Measurements from ENCODE around the gene LRRC55. TPM values are rescaled to one million over a fixed set of nuclear protein-coding genes. Genes with fewer than 3 reads are reported as not detected.

LRRC55 gene
- total RNA-seq, 2 donors from 2014 or later = not detected

- ATAC-seq (peak; percentile 69), DNase-seq (peak; percentile 26 to 63 (median 50))
- H3K4me1 ChIP-seq = no peaks in the 10 kb centered on the region
- no peak overlapping the region for H3K27ac ChIP-seq
- no peaks in the 10 kb centered on the region for H3K9me3 ChIP-seq
- TF ChIP-seq POLR2A (IDR thresholded peaks at IDR 0.05) (no peak), CTCF (IDR thresholded peaks at IDR 0.05) (no peak)
- H3K36me3 ChIP-seq (replicated peaks in 1 of 2; ENCODE audit: insufficient read depth in 1 of 2, low read depth in 2 of 2) = no peaks in the 10 kb centered on the region
- 34 to 37% methylated on average over 2 to 3 of the region's 3 CpGs for WGBS, 2 donors
- intact Hi-C loops (cut with DNase I) = no loop called here
- H3K4me3 ChIP-seq = no peak overlapping the region
- no peaks in the 10 kb centered on the region for H3K27me3 ChIP-seq
Measured at GRCh38 chr11:57203359-57203758, 21.6 kb downstream of the LRRC55 start.

GRCh38 chr11:57203882-57204480 is 22.2 kb downstream of the LRRC55 start:
- TF ChIP-seq CTCF (IDR thresholded peaks at IDR 0.05) = no peak
- TF ChIP-seq POLR2A (IDR thresholded peaks at IDR 0.05) = no peak
- H3K9me3 ChIP-seq = no peaks in the 10 kb centered on the region
- H3K36me3 ChIP-seq (replicated peaks in 1 of 2; ENCODE audit: insufficient read depth in 1 of 2, low read depth in 2 of 2) = no peaks in the 10 kb centered on the region
- no peaks in the 10 kb centered on the region for H3K4me1 ChIP-seq
- no peak overlapping the region for H3K4me3 ChIP-seq
- H3K27ac ChIP-seq = no peak overlapping the region
- ATAC-seq (no peak), DNase-seq (no peak)
- H3K27me3 ChIP-seq = no peaks in the 10 kb centered on the region
- 46 to 60% methylated on average over 6 to 7 of the region's 7 CpGs for WGBS, 2 donors
- intact Hi-C loops (cut with DNase I) = no loop called here

- intact Hi-C loops (cut with DNase I) = no loop called here
- no peak overlapping the region for H3K4me3 ChIP-seq
- DNase-seq (no peak), ATAC-seq (no peak)
- no peak overlapping the region for H3K27ac ChIP-seq
- TF ChIP-seq POLR2A (IDR thresholded peaks at IDR 0.05) = no peak
- no peak for TF ChIP-seq CTCF (IDR thresholded peaks at IDR 0.05)
- no peaks in the 10 kb centered on the region for H3K9me3 ChIP-seq
- no peaks in the 10 kb centered on the region for H3K36me3 ChIP-seq (replicated peaks in 1 of 2; ENCODE audit: insufficient read depth in 1 of 2, low read depth in 2 of 2)
- 32 to 38% methylated on average over 3 of the region's 3 CpGs for WGBS, 2 donors
- H3K4me1 ChIP-seq = no peaks in the 10 kb centered on the region
- H3K27me3 ChIP-seq = no peaks in the 10 kb centered on the region
Measured at GRCh38 chr11:57205041-57205641, 23.4 kb downstream of the LRRC55 start.

- no peak overlapping the region for H3K27ac ChIP-seq
- H3K9me3 ChIP-seq = no peaks in the 10 kb centered on the region
- ATAC-seq (no peak), DNase-seq (no peak)
- WGBS, 2 donors = 61 to 84% methylated on average over 6 of the region's 6 CpGs
- TF ChIP-seq POLR2A (IDR thresholded peaks at IDR 0.05) (no peak), CTCF (IDR thresholded peaks at IDR 0.05) (no peak)
- no peaks in the 10 kb centered on the region for H3K36me3 ChIP-seq (replicated peaks in 1 of 2; ENCODE audit: insufficient read depth in 1 of 2, low read depth in 2 of 2)
- intact Hi-C loops (cut with DNase I) = no loop called here
- no peaks in the 10 kb centered on the region for H3K27me3 ChIP-seq
- no peaks in the 10 kb centered on the region for H3K4me1 ChIP-seq
- no peak overlapping the region for H3K4me3 ChIP-seq
Measured at GRCh38 chr11:57207168-57207567, 25.4 kb downstream of the LRRC55 start.

- intact Hi-C loops (cut with DNase I) = no loop called here
- H3K4me1 ChIP-seq = no peaks in the 10 kb centered on the region
- no peaks in the 10 kb centered on the region for H3K9me3 ChIP-seq
- H3K27ac ChIP-seq = no peak overlapping the region
- no peak overlapping the region for H3K4me3 ChIP-seq
- H3K36me3 ChIP-seq (replicated peaks in 1 of 2; ENCODE audit: insufficient read depth in 1 of 2, low read depth in 2 of 2) = no peaks in the 10 kb centered on the region
- no peak for TF ChIP-seq CTCF (IDR thresholded peaks at IDR 0.05)
- no peak for TF ChIP-seq POLR2A (IDR thresholded peaks at IDR 0.05)
- ATAC-seq (no peak), DNase-seq (no peak)
- H3K27me3 ChIP-seq = no peaks in the 10 kb centered on the region
- 19 to 31% methylated on average over 6 to 7 of the region's 7 CpGs for WGBS, 2 donors
Measured at GRCh38 chr11:57210781-57211180, 29.0 kb downstream of the LRRC55 start.
